Skeletal muscle tissue (tissue), 4 donors: ENCODE results near the gene FAM53B. TPM values are rescaled to one million over a fixed set of nuclear protein-coding genes. Genes with fewer than 3 reads are reported as not detected.

Experiments
- H3K27ac ChIP-seq: one replicate; pipeline ENCODE4 v1.7.0; 2013; ENCODE audit warnings: mild to moderate bottlenecking, low read depth, low read length, inconsistent platforms
- H3K27me3 ChIP-seq, 3 donors: one replicate each; pipeline ENCODE4 v1.7.0; 2013; ENCODE audit warnings: low read length in 3 of 3; ENCODE audit not compliant: control insufficient read depth in 3 of 3, insufficient read depth in 3 of 3
- H3K36me3 ChIP-seq, 3 donors: one replicate each; pipeline ENCODE4 v1.7.0; 2013; ENCODE audit warnings: low read length in 3 of 3; ENCODE audit not compliant: control insufficient read depth in 3 of 3, insufficient read depth in 3 of 3
- H3K4me1 ChIP-seq, 3 donors: one replicate each; pipeline ENCODE4 v1.7.0; 2013; ENCODE audit warnings: low read length in 3 of 3, mild to moderate bottlenecking in 3 of 3; ENCODE audit not compliant: control insufficient read depth in 3 of 3, insufficient read depth in 3 of 3
- H3K4me3 ChIP-seq, 3 donors: one replicate each; pipeline ENCODE4 v1.7.0; 2013; ENCODE audit warnings: low read length in 3 of 3
- H3K9ac ChIP-seq, 3 donors: one replicate each; pipeline ENCODE4 v1.7.0; 2013; ENCODE audit warnings: low read length in 3 of 3, mild to moderate bottlenecking in 3 of 3, moderate library complexity in 2 of 3, low read depth in 1 of 3
- H3K9me3 ChIP-seq, 3 donors: one replicate each; pipeline ENCODE4 v1.7.0; 2013; ENCODE audit warnings: low read length in 3 of 3; ENCODE audit not compliant: control insufficient read depth in 3 of 3
- total RNA-seq: library from RNA; depleted of rRNA; stranded (reverse); fragments of >200 nt; gene quantifications from one replicate; pipeline ENCODE4 v1.2.3, GENCODE V29; 2014
- donor health status: Osteomylitis.

The FAM53B gene
- total RNA-seq, 1 donor from 2014 or later: 32.4 TPM

DNA sequence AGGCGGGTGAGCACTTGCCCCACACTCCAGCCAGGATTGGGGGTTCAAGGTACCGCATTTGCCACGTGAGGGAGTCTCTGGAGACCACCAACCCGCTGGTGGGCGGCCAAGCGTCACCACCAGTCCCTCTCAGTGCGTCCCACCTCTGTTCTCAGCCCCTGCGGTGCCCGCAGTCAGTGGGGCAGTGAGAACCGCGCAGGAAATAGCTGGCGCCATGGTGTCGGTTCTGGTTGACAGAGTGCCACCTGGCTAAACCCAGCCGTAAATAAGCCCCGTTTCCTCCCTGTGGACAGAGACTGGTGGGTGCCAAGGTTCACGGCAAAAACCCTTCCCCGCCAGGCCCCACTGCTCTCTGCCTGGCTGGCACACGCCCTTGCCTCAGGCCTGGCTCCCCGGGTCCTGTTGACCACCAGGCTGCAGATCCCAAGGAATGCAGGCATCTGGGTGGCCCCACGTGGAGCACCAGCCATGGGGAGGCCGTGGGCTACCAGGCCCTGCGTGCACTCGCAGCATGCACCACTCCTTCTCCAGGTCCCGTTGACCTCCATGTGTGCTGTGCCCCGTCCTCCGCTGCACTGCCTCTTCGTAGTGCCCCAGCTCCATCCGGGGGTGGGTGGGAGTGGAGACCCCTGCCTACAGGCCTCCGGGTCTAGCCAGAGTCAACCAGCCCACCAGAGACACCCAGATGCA lies 142.6 kb downstream of the FAM53B start:
- Histone ChIP-seq H3K27ac (no peak overlapping the region), H3K4me1 (peaks cover 5 to 8% (median 6%) of the 10 kb centered on the region in 3 donors), H3K36me3 (no peaks in the 10 kb centered on the region), H3K27me3 (no peaks in the 10 kb centered on the region), H3K9ac (no peak overlapping the region), H3K9me3 (no peaks in the 10 kb centered on the region), H3K4me3 (no peak overlapping the region)

GRCh38 chr10:124601016-124601415 lies 143.2 kb downstream of the FAM53B start:
- H3K9me3 ChIP-seq: no peaks in the 10 kb centered on the region

GRCh38 chr10:124600051-124600880 lies 143.9 kb downstream of the FAM53B start:
- Histone ChIP-seq H3K27me3 (no peaks in the 10 kb centered on the region), H3K4me1 (peaks cover 5 to 8% (median 6%) of the 10 kb centered on the region in 3 donors), H3K4me3 (no peak overlapping the region), H3K9me3 (no peaks in the 10 kb centered on the region), H3K36me3 (no peaks in the 10 kb centered on the region), H3K27ac (no peak overlapping the region), H3K9ac (no peak overlapping the region)

More at GRCh38 chr10:124601016-124601415, 143.2 kb downstream of the FAM53B start:
- no peaks in the 10 kb centered on the region for H3K36me3 ChIP-seq
- no peak overlapping the region for H3K27ac ChIP-seq
- H3K9ac ChIP-seq: no peak overlapping the region
- H3K4me3 ChIP-seq: no peak overlapping the region
- no peaks in the 10 kb centered on the region for H3K27me3 ChIP-seq
- peaks cover 5 to 8% (median 6%) of the 10 kb centered on the region in 3 donors for H3K4me1 ChIP-seq

DNA sequence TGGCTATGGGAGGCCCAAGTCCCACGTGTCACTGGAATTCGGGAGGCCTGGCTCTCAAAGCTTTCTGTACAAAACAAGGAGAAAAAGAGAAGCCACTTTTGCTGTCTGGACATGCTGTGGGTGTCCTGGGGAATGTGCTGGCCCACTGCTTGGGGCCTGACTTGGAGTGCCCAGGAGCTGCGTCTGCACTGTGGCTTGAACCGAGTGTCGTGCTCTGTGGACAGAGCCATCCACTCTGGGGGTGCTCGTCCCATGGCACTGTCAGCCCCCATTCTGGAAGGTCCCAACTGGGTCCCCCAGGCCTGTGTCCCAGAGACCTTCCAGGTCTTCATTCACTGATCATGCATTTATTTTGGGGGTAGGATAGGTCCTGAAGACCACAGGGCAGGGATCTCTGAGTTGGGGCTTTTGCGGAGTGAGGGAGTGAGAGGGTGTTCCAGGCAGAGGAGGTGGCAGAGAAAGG lies 144.6 kb downstream of the FAM53B start:
- H3K9ac ChIP-seq: no peak overlapping the region
- no peak overlapping the region for H3K4me3 ChIP-seq
- H3K27ac ChIP-seq: no peak overlapping the region
- H3K9me3 ChIP-seq: no peaks in the 10 kb centered on the region
- no peaks in the 10 kb centered on the region for H3K36me3 ChIP-seq
- H3K4me1 ChIP-seq: peaks cover 5 to 8% (median 6%) of the 10 kb centered on the region in 3 donors
- no peaks in the 10 kb centered on the region for H3K27me3 ChIP-seq

- H3K4me3 ChIP-seq: no peak overlapping the region
- peaks cover 0 to 4% (median 4%) of the 10 kb centered on the region in 3 donors for H3K4me1 ChIP-seq
- no peak overlapping the region for H3K27ac ChIP-seq
- no peaks in the 10 kb centered on the region for H3K27me3 ChIP-seq
- H3K9me3 ChIP-seq: no peaks in the 10 kb centered on the region
- no peak overlapping the region for H3K9ac ChIP-seq
- no peaks in the 10 kb centered on the region for H3K36me3 ChIP-seq
These were observed 145.2 kb downstream of the FAM53B start for GRCh38 chr10:124598773-124599587.

- H3K27ac ChIP-seq: no peak overlapping the region
- H3K9me3 ChIP-seq: no peaks in the 10 kb centered on the region
- no peaks in the 10 kb centered on the region for H3K4me1 ChIP-seq
- no peak overlapping the region for H3K4me3 ChIP-seq
- no peaks in the 10 kb centered on the region for H3K27me3 ChIP-seq
- no peaks in the 10 kb centered on the region for H3K36me3 ChIP-seq
- no peak overlapping the region for H3K9ac ChIP-seq
These were observed 146.0 kb downstream of the FAM53B start for GRCh38 chr10:124598196-124598595.

GRCh38 chr10:124597846-124598165 lies 146.4 kb downstream of the FAM53B start:
- Histone ChIP-seq H3K27ac (no peak overlapping the region), H3K36me3 (no peaks in the 10 kb centered on the region), H3K27me3 (no peaks in the 10 kb centered on the region), H3K9me3 (no peaks in the 10 kb centered on the region), H3K4me1 (no peaks in the 10 kb centered on the region), H3K4me3 (no peak overlapping the region), H3K9ac (no peak overlapping the region)

DNA sequence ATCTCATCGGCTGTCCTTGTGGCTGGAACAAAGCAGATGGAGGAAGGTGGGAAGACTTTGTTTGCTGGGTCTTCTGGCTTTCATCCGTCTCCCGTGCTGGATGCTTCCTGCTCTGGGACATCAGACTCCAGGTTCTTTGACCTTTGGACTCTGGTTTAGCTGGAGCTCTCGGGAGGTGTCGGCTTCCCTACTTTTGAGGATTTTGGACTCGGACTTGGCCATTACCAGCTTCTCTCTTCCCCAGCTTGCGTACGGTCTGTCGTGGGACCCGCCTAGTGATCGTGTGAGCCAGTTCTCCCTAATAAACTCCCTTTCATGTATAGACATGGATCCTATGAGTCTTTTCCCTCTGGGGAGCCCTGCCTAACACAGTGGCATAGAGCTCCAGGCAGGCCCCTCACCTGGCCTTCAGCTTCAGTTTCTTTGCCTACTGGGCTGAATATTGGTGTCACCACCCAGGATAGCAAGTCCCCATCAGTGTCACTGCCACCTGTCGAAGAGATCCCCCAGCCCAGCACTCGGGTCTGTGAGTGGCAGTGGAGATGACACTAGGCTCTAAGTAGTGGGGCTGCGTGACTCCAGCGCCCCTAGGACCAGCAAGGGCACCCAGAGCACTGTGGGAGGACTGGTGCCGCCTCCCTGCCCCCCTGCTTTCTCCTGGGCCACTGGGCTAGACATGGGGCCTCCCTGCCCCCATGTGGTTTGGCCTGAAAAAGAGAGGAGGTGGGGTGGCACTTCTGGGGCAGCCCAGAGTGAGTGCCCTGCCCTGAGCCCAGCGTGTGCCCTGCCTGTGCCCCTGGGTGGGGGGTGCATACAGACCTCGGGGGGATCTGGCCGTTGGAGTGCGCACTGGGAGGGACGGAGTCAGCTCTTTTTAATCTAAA lies 147.0 kb downstream of the FAM53B start:
- no peak overlapping the region for H3K4me3 ChIP-seq
- H3K36me3 ChIP-seq: no peaks in the 10 kb centered on the region
- no peak overlapping the region for H3K27ac ChIP-seq
- H3K9ac ChIP-seq: no peak overlapping the region
- no peaks in the 10 kb centered on the region for H3K9me3 ChIP-seq
- no peaks in the 10 kb centered on the region for H3K27me3 ChIP-seq
- H3K4me1 ChIP-seq: no peaks in the 10 kb centered on the region

DNA sequence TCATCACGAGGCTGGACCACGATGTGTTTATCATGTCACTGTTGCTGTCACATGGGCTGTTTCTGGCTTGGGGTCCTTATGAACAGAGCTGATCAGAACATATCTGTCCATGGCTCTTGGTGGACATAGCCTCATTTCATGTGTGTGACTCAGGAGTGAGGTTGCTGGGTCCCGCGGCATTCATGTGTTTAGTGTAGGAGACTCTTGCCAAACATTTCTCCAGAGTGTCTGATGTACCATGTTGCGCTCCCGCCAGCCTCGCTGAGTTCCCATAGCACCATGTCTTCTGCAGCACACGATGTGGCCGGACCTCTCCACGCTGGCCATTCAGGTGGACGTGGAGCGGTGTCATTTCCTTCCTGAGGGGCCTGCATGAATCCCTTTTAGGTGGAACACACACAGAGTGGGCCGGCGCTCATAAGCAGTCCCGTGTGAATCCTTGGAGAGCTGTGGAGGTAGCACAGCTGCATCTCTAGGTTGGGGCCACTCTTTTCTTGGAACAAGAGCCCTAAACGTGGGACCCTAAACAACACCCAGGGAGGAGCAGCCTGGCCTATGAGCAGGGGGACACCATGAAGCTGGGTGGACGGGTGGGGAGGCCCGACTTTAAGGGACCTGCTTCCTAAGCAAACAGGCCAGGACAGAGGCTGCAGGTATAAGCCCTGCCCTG lies 147.9 kb downstream of the FAM53B start:
- Histone ChIP-seq H3K27ac (no peak overlapping the region), H3K36me3 (no peaks in the 10 kb centered on the region), H3K27me3 (no peaks in the 10 kb centered on the region), H3K4me3 (no peak overlapping the region), H3K9me3 (no peaks in the 10 kb centered on the region), H3K9ac (no peak overlapping the region), H3K4me1 (no peaks in the 10 kb centered on the region)
